ENCODE measurements around the gene ACOX1.

The ACOX1 gene

DNA sequence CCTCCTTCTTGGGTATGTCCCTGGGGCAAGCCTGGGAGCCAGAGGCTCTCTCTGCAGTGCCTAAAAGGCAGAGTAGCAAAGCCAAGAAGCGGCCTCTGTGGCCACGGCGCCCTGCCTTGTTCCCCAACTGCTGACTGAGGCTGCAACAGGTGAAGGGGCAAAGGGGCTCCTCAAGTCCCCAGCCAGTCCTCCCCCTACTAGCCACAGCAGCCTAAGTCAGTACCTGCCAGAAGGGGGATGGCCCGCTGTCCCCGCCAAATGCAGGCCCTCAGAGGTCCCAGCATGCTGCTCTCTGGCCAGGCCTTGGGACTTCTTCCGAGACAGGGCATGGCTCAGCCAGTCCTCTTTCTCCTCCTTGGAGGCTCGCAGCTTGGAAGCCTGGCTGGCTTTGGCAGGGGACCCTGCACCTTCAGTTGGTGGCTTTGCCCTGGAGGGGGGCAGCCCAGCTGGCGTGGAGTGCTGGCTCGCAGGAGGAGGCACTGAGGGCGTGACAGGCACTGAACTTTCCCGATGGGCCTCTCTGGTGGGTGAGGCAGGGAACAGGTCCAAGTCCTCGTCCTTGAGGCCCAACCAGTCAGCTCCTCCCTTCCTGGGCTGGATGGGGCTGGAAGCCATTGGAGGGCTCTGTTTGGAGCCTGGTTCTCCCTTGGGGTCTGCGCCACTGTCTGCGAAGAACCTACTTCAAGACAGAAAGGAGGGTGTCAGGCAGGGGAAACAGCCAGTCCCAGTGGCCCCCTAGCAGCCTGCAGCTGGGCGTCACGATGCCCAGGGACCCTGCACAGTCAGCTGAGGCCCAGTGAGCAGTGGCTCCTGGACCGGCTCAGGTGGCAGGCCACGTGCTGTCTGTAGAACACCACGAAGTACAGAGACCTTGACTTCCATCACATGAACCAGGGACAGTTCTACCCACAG is 55.7 kb downstream of the ACOX1 start:
- peaks cover 28% of the 10 kb centered on the region for H3K36me3 ChIP-seq
- TF ChIP-seq, protein P1, sequence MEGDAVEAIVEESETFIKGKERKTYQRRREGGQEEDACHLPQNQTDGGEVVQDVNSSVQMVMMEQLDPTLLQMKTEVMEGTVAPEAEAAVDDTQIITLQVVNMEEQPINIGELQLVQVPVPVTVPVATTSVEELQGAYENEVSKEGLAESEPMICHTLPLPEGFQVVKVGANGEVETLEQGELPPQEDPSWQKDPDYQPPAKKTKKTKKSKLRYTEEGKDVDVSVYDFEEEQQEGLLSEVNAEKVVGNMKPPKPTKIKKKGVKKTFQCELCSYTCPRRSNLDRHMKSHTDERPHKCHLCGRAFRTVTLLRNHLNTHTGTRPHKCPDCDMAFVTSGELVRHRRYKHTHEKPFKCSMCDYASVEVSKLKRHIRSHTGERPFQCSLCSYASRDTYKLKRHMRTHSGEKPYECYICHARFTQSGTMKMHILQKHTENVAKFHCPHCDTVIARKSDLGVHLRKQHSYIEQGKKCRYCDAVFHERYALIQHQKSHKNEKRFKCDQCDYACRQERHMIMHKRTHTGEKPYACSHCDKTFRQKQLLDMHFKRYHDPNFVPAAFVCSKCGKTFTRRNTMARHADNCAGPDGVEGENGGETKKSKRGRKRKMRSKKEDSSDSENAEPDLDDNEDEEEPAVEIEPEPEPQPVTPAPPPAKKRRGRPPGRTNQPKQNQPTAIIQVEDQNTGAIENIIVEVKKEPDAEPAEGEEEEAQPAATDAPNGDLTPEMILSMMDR (IDR thresholded peaks at IDR 0.05; ENCODE audit: low read depth, low read length) = no peak
- H3K4me3 ChIP-seq (ENCODE audit: low read depth, low read length) = no peak overlapping the region
- H3K27me3 ChIP-seq (ENCODE audit: insufficient read depth, low read depth, severe bottlenecking) = no peaks in the 10 kb centered on the region
- H3K27ac ChIP-seq = no peak overlapping the region
- DNase-seq = no peak
- no peaks in the 10 kb centered on the region for H3K9me3 ChIP-seq (ENCODE audit: severe bottlenecking)

DNA sequence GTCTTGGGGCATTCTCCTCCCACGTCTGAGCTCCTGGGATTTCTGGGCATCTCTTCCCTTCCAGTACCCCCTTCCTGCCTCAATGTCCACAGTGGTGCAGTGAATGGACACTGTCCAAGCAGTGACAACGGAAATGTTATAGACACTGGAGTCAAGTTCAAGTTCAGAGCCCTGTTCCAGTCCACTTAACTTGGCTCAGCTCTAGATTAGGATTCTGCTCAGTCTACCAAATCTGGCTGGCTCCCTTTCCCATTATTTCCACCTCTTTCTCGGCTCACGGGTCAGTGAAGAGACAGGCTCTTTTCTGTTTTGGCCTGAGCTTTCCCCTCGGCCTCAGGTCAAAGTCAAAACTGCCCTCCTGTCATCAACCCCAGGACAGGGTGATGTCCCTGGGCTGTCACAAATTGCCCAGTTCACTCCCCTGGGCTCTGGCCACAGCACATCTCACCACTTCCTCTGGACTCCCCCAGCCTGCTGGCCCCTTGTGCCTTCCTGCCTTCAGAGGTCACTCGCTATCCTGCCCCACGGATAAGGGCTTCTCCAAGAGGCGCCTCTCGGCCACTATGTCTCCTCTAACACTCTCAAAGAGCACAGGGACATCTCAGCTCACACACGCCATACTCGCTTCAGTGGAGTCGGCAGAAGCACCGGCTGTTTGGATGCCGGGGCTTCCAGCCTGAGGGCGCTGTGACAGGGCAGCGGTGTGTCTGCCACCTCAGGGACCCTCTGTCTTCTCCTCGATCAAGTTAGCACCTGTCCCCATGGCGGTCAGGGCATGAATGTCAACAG is 56.6 kb downstream of the ACOX1 start:
- no peak for DNase-seq
- Histone ChIP-seq H3K27me3 (ENCODE audit: insufficient read depth, low read depth, severe bottlenecking) (no peaks in the 10 kb centered on the region), H3K9me3 (ENCODE audit: severe bottlenecking) (no peaks in the 10 kb centered on the region), H3K4me3 (ENCODE audit: low read depth, low read length) (no peak overlapping the region), H3K27ac (no peak overlapping the region), H3K36me3 (peaks cover 31% of the 10 kb centered on the region)
- TF ChIP-seq, protein P1 (IDR thresholded peaks at IDR 0.05; ENCODE audit: low read depth, low read length) = no peak

DNA sequence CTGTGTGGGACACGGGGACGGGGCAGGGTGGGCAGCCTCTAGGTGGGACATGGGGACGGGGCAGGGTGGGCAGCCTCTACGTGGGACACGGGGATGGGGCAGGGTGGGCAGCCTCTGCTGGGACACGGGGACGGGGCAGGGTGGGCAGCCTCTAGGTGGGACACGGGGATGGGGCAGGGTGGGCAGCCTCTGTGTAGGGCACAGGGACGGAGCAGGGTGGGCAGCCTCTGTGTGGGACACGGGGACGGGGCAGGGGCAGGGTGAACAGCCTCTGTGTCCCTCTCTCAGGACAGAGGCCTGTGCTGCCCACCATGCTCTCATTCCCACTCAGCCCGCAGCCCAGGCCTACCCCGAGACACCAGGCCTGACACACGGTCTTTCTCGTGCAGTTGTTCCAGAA is 57.4 kb downstream of the ACOX1 start:
- Histone ChIP-seq H3K27ac (no peak overlapping the region), H3K27me3 (ENCODE audit: insufficient read depth, low read depth, severe bottlenecking) (no peaks in the 10 kb centered on the region), H3K36me3 (peaks cover 39% of the 10 kb centered on the region), H3K4me3 (ENCODE audit: low read depth, low read length) (no peak overlapping the region), H3K9me3 (ENCODE audit: severe bottlenecking) (no peaks in the 10 kb centered on the region)
- DNase-seq = no peak
- TF ChIP-seq, protein P1 (IDR thresholded peaks at IDR 0.05; ENCODE audit: low read depth, low read length) = no peak

DNA sequence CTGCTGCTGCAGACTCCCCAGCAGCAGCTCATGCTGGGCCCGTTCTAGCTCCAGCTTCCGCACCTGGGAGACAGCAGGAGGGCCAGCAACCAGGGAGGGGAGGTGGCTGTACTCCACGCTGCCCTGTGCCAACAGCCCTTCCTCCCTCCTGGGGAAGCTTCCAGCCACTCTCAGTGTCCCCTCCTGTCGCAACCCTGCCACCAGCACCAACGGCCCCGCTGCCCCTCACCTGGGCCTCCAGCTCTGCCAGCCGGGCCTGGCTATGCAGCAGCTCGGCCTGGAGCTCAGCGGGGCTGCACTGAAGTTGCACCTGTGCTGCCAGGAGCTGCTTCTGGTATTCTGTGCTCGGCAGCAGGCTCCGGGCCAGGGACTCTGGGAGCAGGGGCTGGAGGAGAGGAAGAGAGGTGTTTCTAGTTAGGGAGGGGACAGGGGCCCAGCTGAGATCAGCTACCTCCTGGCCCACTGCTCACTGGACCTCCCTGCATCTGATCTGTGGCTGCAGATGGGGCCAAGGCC is 58.9 kb downstream of the ACOX1 start:
- peaks cover 28% of the 10 kb centered on the region for H3K36me3 ChIP-seq
- no peak for DNase-seq
- H3K27ac ChIP-seq = no peak overlapping the region
- H3K9me3 ChIP-seq (ENCODE audit: severe bottlenecking) = no peaks in the 10 kb centered on the region
- TF ChIP-seq, protein P1 (IDR thresholded peaks at IDR 0.05; ENCODE audit: low read depth, low read length) = no peak
- H3K27me3 ChIP-seq (ENCODE audit: insufficient read depth, low read depth, severe bottlenecking) = no peaks in the 10 kb centered on the region
- H3K4me3 ChIP-seq (ENCODE audit: low read depth, low read length) = no peak overlapping the region

DNA sequence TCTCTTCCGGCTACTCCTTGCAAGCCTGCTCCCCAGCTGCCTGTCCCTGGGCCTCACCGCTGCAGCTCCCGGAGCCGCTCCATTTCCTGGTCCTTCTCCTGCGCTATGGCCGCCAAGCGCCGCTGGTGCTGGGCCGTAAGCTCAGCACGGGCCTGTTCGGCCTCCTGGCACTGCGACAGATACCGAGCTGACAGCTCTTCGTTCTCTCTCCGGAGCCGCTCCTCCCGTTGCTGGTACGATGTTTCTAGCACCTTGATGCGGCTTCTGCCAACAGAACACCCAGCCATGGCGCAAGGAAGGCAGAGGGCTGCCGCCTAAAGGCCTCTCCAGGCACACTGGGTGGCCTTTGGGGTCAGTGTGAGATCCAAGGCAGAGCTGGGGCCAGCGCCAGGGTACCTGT is 59.4 kb downstream of the ACOX1 start:
- DNase-seq = no peak
- TF ChIP-seq, protein P1 (IDR thresholded peaks at IDR 0.05; ENCODE audit: low read depth, low read length) = no peak
- H3K36me3 ChIP-seq = peaks cover 33% of the 10 kb centered on the region
- no peak overlapping the region for H3K4me3 ChIP-seq (ENCODE audit: low read depth, low read length)
- H3K27me3 ChIP-seq (ENCODE audit: insufficient read depth, low read depth, severe bottlenecking) = no peaks in the 10 kb centered on the region
- H3K27ac ChIP-seq = no peak overlapping the region
- no peaks in the 10 kb centered on the region for H3K9me3 ChIP-seq (ENCODE audit: severe bottlenecking)

All from WERI-Rb-1 (cell line).